Central memory CD4-positive, alpha-beta T cell (primary cell): ENCODE results near the gene MAFF.
"Not testable (repeated sequence)": the region's sequence is repeated elsewhere in the genome, so short reads cannot be mapped to it uniquely, and the experiment has no call there.

ENCODE experiments used
- DNase-seq: peaks from one replicate; pipeline ENCODE4 v3.0.0; 2022

Gene MAFF

DNA sequence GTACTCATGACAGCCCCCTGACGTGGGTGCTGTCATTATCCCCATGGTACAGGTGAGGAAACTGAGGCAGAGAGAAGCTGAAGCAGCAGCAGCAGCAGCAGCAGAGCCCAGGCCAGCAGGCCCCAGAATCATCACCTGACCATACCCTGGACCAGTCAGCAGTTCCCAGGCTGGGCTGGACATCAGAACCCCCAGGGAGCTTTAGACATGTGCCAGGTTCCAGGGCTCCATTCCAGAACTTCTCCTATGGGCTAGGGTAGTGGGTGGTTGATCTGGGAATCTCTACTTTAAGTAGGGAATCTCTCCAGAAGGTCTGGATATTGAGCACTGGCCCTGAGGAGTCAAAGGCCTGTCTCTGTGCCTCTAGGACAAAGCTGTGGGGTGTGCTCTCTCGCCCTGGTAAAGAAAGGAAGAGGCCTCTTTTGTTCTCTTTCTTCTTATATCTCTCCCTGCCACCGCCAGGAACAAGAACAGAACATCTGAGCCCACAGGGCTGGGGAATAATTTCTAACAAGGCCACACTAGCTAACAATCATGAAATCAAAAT is 26.6 kb downstream of the MAFF start:
- no peak for DNase-seq

- DNase-seq: no peak
Observed at GRCh38 chr22:38228873-38229740, 27.3 kb downstream of the MAFF start.

- DNase-seq: peak; percentile 39
Observed at GRCh38 chr22:38230108-38230825, 28.5 kb downstream of the MAFF start.

GRCh38 chr22:38230916-38231315 is 29.1 kb downstream of the MAFF start:
- no peak for DNase-seq

GRCh38 chr22:38232196-38232595 is 30.4 kb downstream of the MAFF start:
- DNase-seq: no peak

- no peak for DNase-seq
Observed at GRCh38 chr22:38233427-38233826, 31.6 kb downstream of the MAFF start.

- not testable (repeated sequence) for DNase-seq
Observed at GRCh38 chr22:38233856-38234255, 32.1 kb downstream of the MAFF start.

- DNase-seq: no peak
Observed at GRCh38 chr22:38235240-38235850, 33.6 kb downstream of the MAFF start.

DNA sequence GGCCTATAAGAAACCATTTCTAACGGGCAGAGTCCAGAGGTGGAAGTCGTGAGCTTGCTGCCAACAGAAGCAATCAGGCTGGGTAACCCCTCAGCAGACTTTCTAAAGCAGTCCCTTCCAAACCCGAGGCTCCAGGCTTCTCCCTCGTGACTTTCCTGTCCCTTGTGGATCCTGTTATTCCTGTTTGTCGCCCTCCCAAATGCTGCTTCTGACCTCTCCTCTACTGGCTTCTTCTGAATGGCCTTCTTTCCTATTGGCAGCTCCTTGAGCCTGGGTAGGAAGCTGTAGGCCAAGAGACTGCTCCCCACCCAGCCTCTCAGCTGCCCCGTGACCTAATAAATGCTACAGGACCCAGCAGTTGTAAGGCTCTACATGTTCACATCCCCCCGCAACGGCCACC is 35.0 kb downstream of the MAFF start:
- no peak for DNase-seq

DNA sequence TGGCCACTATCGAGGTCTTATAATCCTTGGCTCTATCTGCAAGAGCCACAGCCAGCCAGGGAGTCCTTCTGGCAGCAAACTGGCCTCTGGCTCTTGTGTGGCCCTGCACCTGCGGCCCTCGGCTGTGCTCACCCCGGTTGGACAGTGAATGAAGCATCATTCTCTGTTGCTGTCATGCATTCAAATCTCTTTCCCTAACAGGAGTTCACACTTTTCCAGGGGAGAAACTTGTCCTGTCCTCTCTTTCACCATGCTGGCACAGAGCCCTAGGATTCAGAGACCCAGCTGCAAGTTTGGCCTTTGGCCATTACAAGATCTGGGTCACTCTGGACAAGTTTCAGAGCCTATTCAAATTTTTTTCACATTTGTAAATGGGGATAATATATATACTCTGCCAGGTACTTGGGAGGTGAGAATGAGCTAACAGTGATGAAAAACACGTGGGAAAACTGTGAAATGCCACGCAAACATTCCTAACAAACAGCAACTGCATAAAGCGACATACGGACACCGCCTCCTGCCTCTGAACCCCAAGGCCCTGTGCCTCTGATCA is 36.8 kb downstream of the MAFF start:
- DNase-seq: no peak

- DNase-seq: no peak
Observed at GRCh38 chr22:38239101-38239761, 37.4 kb downstream of the MAFF start.

GRCh38 chr22:38240734-38241252 is 39.0 kb downstream of the MAFF start:
- DNase-seq: no peak

DNA sequence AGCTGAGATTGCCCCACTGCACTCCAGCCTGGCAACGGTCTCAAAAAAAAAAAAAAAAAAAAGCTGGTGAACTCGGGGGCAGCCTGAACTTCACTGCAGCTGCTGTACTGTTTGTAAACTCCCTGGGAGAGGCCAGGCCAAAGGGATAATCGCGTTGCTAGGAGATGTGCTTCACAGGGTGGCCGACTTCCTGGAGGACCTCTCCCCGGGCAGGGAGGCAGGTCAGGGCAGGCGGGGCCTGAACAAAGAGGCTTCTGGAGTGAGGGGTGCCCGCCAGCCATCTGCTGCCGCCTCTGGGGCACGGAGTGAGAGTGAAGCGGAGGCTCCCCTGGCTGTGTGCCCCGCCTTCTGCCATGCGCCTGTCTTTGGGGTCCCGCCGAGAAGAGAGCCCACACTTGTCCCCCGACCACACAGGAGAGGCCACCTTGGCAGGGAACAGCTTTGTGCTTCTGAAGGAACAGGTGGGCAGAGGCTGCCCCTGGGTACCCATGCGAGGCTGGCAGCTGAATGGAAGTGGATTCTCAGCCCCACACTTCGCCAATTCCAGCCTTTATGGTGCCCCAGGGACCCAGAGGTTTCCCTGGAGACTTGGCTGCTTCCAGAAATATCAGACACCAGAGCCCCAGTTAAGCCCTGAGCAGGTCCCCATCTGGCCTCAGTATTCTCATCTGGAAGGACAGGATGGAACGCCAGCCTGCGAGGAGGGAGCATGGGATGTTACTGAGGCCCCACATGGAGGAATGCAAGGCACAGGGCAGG is 41.4 kb downstream of the MAFF start:
- no peak for DNase-seq

DNA sequence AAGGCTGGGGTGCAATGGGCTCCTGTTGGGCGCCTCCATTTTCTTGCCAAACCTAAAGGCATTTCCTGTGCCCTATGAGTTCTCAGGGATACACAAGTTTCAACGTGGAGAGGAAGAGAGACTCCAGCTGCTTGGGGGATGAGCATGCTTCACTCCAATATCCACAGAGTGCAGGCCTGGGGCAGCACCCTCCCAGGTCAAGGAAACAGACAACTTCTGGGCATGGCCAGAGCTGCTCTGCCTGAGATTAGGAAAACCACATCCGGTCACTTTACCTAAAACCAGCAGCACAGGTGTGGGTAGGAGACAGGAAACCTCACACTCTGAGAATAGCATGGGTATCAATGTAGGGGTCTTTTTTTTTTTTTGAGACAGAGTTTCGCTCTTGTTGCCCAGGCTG is 42.3 kb downstream of the MAFF start:
- DNase-seq: no peak

GRCh38 chr22:38246046-38246658 is 44.4 kb downstream of the MAFF start:
- no peak for DNase-seq

GRCh38 chr22:38246692-38247091 is 44.9 kb downstream of the MAFF start:
- DNase-seq: no peak

- no peak for DNase-seq
Observed at GRCh38 chr22:38247713-38248112, 45.9 kb downstream of the MAFF start.

DNA sequence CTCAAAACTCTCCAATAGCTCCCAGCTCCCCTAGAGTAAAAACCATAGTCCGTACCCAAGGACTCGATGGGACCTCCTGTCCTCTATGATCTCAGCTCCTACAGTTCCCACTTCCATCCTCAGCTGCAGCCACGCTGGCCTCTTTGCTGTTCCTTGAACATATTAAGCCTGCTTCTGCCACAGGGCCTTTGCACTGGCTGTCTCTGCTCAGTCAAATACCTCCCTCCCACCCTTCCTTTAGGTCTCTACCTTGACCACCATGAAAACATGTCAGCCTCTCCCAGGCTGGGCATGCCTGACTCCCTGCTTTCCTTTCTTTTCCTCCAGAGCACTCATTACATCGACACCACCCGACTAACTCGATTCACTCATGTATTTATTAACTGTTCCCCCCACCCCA is 46.5 kb downstream of the MAFF start:
- no peak for DNase-seq

DNA sequence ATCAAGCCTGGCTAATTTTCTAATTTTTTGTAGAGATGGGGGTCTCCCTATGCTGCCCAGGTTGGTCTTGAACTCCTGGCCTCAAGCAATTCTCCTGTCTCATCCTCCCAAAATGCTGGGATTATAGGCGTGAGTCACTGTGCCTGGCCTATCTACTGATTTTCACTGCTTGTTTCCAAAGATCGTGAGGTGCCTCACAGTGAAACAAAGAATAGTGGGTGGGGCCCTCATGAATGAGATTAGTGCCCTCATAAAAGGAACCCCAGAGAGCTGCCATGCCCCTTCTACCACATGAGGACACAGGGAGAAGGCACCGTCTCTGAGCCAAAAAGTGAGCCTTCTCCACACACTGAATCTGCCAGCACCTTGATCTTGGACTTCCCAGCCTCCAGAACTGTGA is 47.5 kb downstream of the MAFF start:
- no peak for DNase-seq

- no peak for DNase-seq
Observed at GRCh38 chr22:38249803-38250642, 48.2 kb downstream of the MAFF start.
